Renal cortical epithelial cell (primary cell): ENCODE data around the gene ADAM12. TPM values are rescaled to one million over a fixed set of nuclear protein-coding genes. Genes with fewer than 3 reads are reported as not detected.
"Not testable (repeated sequence)": the region's sequence is repeated elsewhere in the genome, so short reads cannot be mapped to it uniquely, and the experiment has no call there.

ENCODE experiments used
- DNase-seq: peaks from one replicate; pipeline ENCODE4 v3.0.0-alpha.2; 2011; ENCODE audit warnings: low read depth
- total RNA-seq: library from RNA; depleted of rRNA; stranded (reverse); fragments of >200 nt; gene quantifications from 2 replicates; pipeline ENCODE4 v1.2.3, GENCODE V29; 2014

ADAM12 gene
- total RNA-seq, 1 donor from 2014 or later = 19.4 TPM

- no peak for DNase-seq
Observed at GRCh38 chr10:126057494-126057893, 330.8 kb downstream of the ADAM12 start.

GRCh38 chr10:126054191-126054590, 334.1 kb downstream of the ADAM12 start:
- no peak for DNase-seq

- no peak for DNase-seq
Observed at GRCh38 chr10:126052171-126052570, 336.1 kb downstream of the ADAM12 start.

GRCh38 chr10:126049759-126050700, 338.2 kb downstream of the ADAM12 start:
- DNase-seq = no peak

- DNase-seq = not testable (repeated sequence)
Observed at GRCh38 chr10:126047749-126048148, 340.5 kb downstream of the ADAM12 start.

- no peak for DNase-seq
Observed at GRCh38 chr10:126046831-126047230, 341.4 kb downstream of the ADAM12 start.

- no peak for DNase-seq
Observed at GRCh38 chr10:126045861-126046260, 342.4 kb downstream of the ADAM12 start.

- no peak for DNase-seq
Observed at GRCh38 chr10:126043389-126043788, 344.9 kb downstream of the ADAM12 start.

GRCh38 chr10:126042906-126043305, 345.4 kb downstream of the ADAM12 start:
- no peak for DNase-seq

GRCh38 chr10:126042354-126042753, 345.9 kb downstream of the ADAM12 start:
- no peak for DNase-seq

- DNase-seq = peak; percentile 100
Observed at GRCh38 chr10:126041804-126042231, 346.5 kb downstream of the ADAM12 start.

- DNase-seq = no peak
Observed at GRCh38 chr10:126041117-126041516, 347.2 kb downstream of the ADAM12 start.

- DNase-seq = no peak
Observed at GRCh38 chr10:126037946-126038345, 350.3 kb downstream of the ADAM12 start.

- no peak for DNase-seq
Observed at GRCh38 chr10:126036515-126036914, 351.8 kb downstream of the ADAM12 start.

GRCh38 chr10:126034586-126034985, 353.7 kb downstream of the ADAM12 start:
- no peak for DNase-seq

- no peak for DNase-seq
Observed at GRCh38 chr10:126029999-126030398, 358.3 kb downstream of the ADAM12 start.

GRCh38 chr10:126027692-126028091, 360.6 kb downstream of the ADAM12 start:
- DNase-seq = no peak

GRCh38 chr10:126022841-126023240, 365.4 kb downstream of the ADAM12 start:
- no peak for DNase-seq

- DNase-seq = peak; percentile 67
Observed at GRCh38 chr10:126021833-126022500, 366.3 kb downstream of the ADAM12 start.

GRCh38 chr10:126017961-126018560, 370.2 kb downstream of the ADAM12 start:
- peak; percentile 96 for DNase-seq

- DNase-seq = peak; percentile 47
Observed at GRCh38 chr10:126016882-126017281, 371.4 kb downstream of the ADAM12 start.

GRCh38 chr10:126016156-126016805, 372.0 kb downstream of the ADAM12 start:
- peak; percentile 94 for DNase-seq
